ENCODE measurements around the gene AZU1.

GRCh38 chr19:814152-815078 is 13.2 kb upstream of the AZU1 start:
- TF ChIP-seq CTCF (IDR thresholded peaks at IDR 0.05 in 2 of 3, conservative IDR thresholded peaks at IDR 0.05 in 1 of 3; ENCODE audit: borderline replicate concordance in 1 of 3, insufficient read depth in 1 of 3, low read depth in 2 of 3, low read length in 2 of 3) (no peak), POLR2A (IDR thresholded peaks at IDR 0.05; ENCODE audit: borderline replicate concordance, extremely low read depth, insufficient read depth, insufficient read length) (no peak)

Data from HCT116 (cell line).